HuH-7 (cell line): ENCODE results near the gene KLHL10.
"Not testable (repeated sequence)": the region's sequence is repeated elsewhere in the genome, so short reads cannot be mapped to it uniquely, and the experiment has no call there.

Source experiments
- DNase-seq: peaks from one replicate; pipeline ENCODE4 v3.0.0; 2011; ENCODE audit warnings: low spot score

The KLHL10 gene

GRCh38 chr17:41813152-41813680 is 24.4 kb upstream of the KLHL10 start:
- DNase-seq: no peak

- DNase-seq: no peak
Measured at GRCh38 chr17:41813699-41814124, 23.9 kb upstream of the KLHL10 start.

GRCh38 chr17:41814195-41814594 is 23.4 kb upstream of the KLHL10 start:
- DNase-seq: no peak

GRCh38 chr17:41816637-41817320 is 20.8 kb upstream of the KLHL10 start:
- DNase-seq: no peak

GRCh38 chr17:41818024-41818423 is 19.6 kb upstream of the KLHL10 start:
- DNase-seq: no peak

GRCh38 chr17:41821776-41822175 is 15.8 kb upstream of the KLHL10 start:
- no peak for DNase-seq

- DNase-seq: no peak
Measured at GRCh38 chr17:41822216-41823140, 15.1 kb upstream of the KLHL10 start.

GRCh38 chr17:41823141-41823524 is 14.5 kb upstream of the KLHL10 start:
- no peak for DNase-seq

GRCh38 chr17:41823580-41823979 is 14.0 kb upstream of the KLHL10 start:
- no peak for DNase-seq

GRCh38 chr17:41824086-41824485 is 13.5 kb upstream of the KLHL10 start:
- DNase-seq: no peak

GRCh38 chr17:41825175-41825845 is 12.3 kb upstream of the KLHL10 start:
- DNase-seq: no peak

- DNase-seq: not testable (repeated sequence)
Measured at GRCh38 chr17:41829961-41830360, 7.7 kb upstream of the KLHL10 start.

GRCh38 chr17:41835214-41835799 is 2.3 kb upstream of the KLHL10 start:
- DNase-seq: no peak

- DNase-seq: peak; percentile 97
Measured at GRCh38 chr17:41835800-41836549, 1.6 kb upstream of the KLHL10 start, which contains the start of gene NT5C3B. Gene NT5C3B (minus strand): TSS chr17:41836232. CDS start chr17:41836193, 39 bp downstream.

GRCh38 chr17:41836550-41837196 is 952 bp upstream of the KLHL10 start:
- no peak for DNase-seq

GRCh38 chr17:41839448-41839847 is 1.8 kb downstream of the KLHL10 start:
- DNase-seq: not testable (repeated sequence)

GRCh38 chr17:41840781-41841180 is 3.2 kb downstream of the KLHL10 start:
- DNase-seq: not testable (repeated sequence)

- DNase-seq: no peak
Measured at GRCh38 chr17:41844971-41845370, 7.3 kb downstream of the KLHL10 start.

- no peak for DNase-seq
Measured at GRCh38 chr17:41848788-41849187, 11.2 kb downstream of the KLHL10 start.

GRCh38 chr17:41849251-41849990 is 11.8 kb downstream of the KLHL10 start:
- no peak for DNase-seq
